Retinal pigment epithelial cell (primary cell): ENCODE data around the gene RCC1.
"Not testable (repeated sequence)": the region's sequence is repeated elsewhere in the genome, so short reads cannot be mapped to it uniquely, and the experiment has no call there.

Source experiments
- DNase-seq: peaks from one replicate; pipeline ENCODE4 v3.0.0-alpha.2; 2010; ENCODE audit warnings: low read depth
- H3K4me3 ChIP-seq: 2 replicates; pipeline ENCODE4 v1.5.1; 2011; ENCODE audit warnings: mild to moderate bottlenecking, low read length, control low read depth, moderate library complexity
- TF ChIP-seq, protein P1 (sequence below): conservative IDR thresholded peaks from 2 replicates; pipeline ENCODE4 v1.5.1; 2011; ENCODE audit warnings: low read depth, low read length, control low read depth, inconsistent platforms

RCC1 gene

DNA sequence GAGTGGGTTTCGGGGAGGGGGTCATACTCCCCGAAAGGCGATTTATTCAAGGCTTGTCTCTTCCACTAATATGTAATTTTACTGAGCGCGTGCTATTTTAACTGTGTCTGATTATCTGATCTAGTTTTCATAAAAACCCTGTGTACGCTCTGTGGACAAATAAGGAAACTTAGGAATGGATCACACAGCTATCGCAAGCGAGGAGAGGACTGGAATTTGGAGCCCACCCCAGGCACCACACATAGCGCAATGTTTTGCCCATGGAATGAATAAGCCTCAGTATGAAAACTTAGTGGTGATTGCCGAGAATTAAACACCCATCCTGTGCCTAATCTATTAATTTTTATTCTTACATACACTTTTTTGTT is 76.4 kb downstream of the RCC1 start:
- no peak for DNase-seq
- TF ChIP-seq, protein P1, sequence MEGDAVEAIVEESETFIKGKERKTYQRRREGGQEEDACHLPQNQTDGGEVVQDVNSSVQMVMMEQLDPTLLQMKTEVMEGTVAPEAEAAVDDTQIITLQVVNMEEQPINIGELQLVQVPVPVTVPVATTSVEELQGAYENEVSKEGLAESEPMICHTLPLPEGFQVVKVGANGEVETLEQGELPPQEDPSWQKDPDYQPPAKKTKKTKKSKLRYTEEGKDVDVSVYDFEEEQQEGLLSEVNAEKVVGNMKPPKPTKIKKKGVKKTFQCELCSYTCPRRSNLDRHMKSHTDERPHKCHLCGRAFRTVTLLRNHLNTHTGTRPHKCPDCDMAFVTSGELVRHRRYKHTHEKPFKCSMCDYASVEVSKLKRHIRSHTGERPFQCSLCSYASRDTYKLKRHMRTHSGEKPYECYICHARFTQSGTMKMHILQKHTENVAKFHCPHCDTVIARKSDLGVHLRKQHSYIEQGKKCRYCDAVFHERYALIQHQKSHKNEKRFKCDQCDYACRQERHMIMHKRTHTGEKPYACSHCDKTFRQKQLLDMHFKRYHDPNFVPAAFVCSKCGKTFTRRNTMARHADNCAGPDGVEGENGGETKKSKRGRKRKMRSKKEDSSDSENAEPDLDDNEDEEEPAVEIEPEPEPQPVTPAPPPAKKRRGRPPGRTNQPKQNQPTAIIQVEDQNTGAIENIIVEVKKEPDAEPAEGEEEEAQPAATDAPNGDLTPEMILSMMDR: no peak
- H3K4me3 ChIP-seq: peak overlapping the region; percentile 98

DNA sequence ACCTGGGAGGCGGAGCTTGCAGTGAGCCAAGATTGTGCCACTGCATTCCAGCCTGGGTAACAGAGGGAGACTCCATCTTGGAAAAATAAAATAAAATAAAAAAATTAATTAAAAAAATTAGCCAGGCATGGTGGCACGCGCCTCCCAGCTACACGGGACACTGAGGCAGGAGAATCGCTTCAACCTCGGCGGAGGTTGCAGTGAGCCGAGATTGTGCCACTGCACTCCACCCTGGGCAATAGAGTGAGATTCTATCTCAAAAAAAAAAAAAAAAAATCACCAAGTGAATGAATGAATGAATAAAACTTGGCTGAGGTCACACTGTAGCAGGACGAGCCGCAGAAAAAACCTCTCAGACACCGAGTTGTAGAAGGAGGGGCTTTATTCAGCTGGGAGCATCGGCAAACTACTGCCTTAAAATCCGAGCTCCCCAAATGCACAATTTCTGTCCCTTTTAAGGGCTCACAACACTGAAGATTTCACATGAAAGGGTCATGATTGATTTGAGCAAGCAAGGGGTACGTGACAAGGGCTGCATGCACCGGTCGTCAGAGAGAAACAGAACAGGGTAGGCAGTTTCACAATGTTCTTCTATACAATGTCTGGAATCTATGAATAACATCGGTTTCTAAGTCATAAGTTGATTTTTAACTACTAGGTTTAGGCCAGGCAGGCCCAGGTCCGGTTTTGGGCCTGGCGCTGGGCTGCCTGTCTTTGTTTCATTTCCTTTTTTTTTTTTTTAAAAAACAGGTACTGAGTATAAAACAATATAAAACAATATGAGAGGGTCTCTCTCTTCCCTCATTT is 80.9 kb downstream of the RCC1 start:
- not testable (repeated sequence) for H3K4me3 ChIP-seq, DNase-seq
